ENCODE results near the gene RPS21. TPM values are rescaled to one million over a fixed set of nuclear protein-coding genes. Genes with fewer than 3 reads are reported as not detected.

The RPS21 gene
- total and polyA plus RNA-seq, 9 of the 15 experiments (the other 6 are each of a cell fraction or from before 2014, with no cell fraction given), result 1,380 to 5,647 (median 3,091) TPM

GRCh38 chr20:62376112-62377063 lies 10.5 kb upstream of the RPS21 start (continued):
- TF ChIP-seq, protein P1, sequence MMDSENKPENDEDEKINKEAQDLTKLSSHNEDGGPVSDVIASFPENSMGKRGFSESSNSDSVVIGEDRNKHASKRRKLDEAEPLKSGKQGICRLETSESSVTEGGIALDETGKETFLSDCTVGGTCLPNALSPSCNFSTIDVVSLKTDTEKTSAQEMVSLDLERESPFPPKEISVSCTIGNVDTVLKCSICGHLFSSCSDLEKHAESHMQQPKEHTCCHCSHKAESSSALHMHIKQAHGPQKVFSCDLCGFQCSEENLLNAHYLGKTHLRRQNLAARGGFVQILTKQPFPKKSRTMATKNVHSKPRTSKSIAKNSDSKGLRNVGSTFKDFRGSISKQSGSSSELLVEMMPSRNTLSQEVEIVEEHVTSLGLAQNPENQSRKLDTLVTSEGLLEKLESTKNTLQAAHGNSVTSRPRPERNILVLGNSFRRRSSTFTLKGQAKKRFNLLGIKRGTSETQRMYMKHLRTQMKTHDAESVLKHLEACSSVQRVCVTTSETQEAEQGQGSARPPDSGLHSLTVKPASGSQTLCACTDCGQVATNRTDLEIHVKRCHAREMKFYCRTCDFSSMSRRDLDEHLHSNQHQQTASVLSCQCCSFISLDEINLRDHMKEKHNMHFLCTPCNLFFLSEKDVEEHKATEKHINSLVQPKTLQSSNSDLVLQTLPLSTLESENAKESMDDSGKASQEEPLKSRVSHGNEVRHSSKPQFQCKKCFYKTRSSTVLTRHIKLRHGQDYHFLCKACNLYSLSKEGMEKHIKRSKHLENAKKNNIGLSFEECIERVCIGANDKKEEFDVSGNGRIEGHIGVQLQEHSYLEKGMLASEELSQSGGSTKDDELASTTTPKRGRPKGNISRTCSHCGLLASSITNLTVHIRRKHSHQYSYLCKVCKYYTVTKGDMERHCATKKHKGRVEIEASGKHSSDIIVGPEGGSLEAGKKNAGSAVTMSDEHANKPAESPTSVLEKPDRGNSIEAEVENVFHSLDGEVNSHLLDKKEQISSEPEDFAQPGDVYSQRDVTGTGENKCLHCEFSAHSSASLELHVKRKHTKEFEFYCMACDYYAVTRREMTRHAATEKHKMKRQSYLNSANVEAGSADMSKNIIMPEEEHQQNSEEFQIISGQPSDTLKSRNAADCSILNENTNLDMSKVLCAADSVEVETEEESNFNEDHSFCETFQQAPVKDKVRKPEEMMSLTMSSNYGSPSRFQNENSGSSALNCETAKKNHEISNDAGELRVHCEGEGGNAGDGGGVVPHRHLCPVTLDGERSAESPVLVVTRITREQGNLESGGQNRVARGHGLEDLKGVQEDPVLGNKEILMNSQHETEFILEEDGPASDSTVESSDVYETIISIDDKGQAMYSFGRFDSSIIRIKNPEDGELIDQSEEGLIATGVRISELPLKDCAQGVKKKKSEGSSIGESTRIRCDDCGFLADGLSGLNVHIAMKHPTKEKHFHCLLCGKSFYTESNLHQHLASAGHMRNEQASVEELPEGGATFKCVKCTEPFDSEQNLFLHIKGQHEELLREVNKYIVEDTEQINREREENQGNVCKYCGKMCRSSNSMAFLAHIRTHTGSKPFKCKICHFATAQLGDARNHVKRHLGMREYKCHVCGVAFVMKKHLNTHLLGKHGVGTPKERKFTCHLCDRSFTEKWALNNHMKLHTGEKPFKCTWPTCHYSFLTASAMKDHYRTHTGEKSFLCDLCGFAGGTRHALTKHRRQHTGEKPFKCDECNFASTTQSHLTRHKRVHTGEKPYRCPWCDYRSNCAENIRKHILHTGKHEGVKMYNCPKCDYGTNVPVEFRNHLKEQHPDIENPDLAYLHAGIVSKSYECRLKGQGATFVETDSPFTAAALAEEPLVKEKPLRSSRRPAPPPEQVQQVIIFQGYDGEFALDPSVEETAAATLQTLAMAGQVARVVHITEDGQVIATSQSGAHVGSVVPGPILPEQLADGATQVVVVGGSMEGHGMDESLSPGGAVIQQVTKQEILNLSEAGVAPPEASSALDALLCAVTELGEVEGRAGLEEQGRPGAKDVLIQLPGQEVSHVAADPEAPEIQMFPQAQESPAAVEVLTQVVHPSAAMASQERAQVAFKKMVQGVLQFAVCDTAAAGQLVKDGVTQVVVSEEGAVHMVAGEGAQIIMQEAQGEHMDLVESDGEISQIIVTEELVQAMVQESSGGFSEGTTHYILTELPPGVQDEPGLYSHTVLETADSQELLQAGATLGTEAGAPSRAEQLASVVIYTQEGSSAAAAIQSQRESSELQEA (IDR thresholded peaks at IDR 0.05; ENCODE audit: low read depth), result no peak
- TF ChIP-seq ARHGAP35 (IDR thresholded peaks at IDR 0.05; ENCODE audit: partially characterized antibody), result no peak
- no peak for TF ChIP-seq RB1 (IDR thresholded peaks at IDR 0.05; ENCODE audit: low read depth)
- no peak for TF ChIP-seq XRCC5 (IDR thresholded peaks at IDR 0.05; ENCODE audit: low read depth, low read length)
